Activated T-helper 1 cell treated with Interleukin-2 at 50 U/mL for 16 hours (primary cell): ENCODE data around the gene TLX1.
A peak's percentile ranks its signal among the peaks of the same experiment; 100 is the strongest.

Source experiments
- DNase-seq: peaks from one replicate; pipeline ENCODE4 v3.0.0-alpha.2; 2020; ENCODE audit warnings: low read depth

TLX1 gene

GRCh38 chr10:101134299-101135127 lies 3.4 kb downstream of the TLX1 start:
- no peak for DNase-seq

- no peak for DNase-seq
These were observed 4.3 kb downstream of the TLX1 start for GRCh38 chr10:101135141-101136006.

GRCh38 chr10:101136007-101136707 lies 5.1 kb downstream of the TLX1 start:
- no peak for DNase-seq

GRCh38 chr10:101136708-101137121 lies 5.6 kb downstream of the TLX1 start:
- DNase-seq, result no peak

- no peak for DNase-seq
These were observed 6.2 kb downstream of the TLX1 start for GRCh38 chr10:101137271-101137670.

- DNase-seq, result no peak
These were observed 7.8 kb downstream of the TLX1 start for GRCh38 chr10:101138788-101139420.

- DNase-seq, result no peak
These were observed 8.4 kb downstream of the TLX1 start for GRCh38 chr10:101139421-101139911.

GRCh38 chr10:101140084-101140949 lies 9.2 kb downstream of the TLX1 start:
- DNase-seq, result no peak

- no peak for DNase-seq
These were observed 10.0 kb downstream of the TLX1 start for GRCh38 chr10:101140950-101141615.

- DNase-seq, result peak; percentile 61
These were observed 10.8 kb downstream of the TLX1 start for GRCh38 chr10:101141616-101142532.

- DNase-seq, result no peak
These were observed 11.6 kb downstream of the TLX1 start for GRCh38 chr10:101142533-101143344.

GRCh38 chr10:101143345-101143630 lies 12.2 kb downstream of the TLX1 start:
- no peak for DNase-seq

- DNase-seq, result no peak
These were observed 13.0 kb downstream of the TLX1 start for GRCh38 chr10:101144053-101144452.

- DNase-seq, result no peak
These were observed 14.0 kb downstream of the TLX1 start for GRCh38 chr10:101145145-101145544.

- DNase-seq, result no peak
These were observed 14.8 kb downstream of the TLX1 start for GRCh38 chr10:101145750-101146391.

GRCh38 chr10:101146392-101147251 lies 15.5 kb downstream of the TLX1 start:
- no peak for DNase-seq

- no peak for DNase-seq
These were observed 20.3 kb downstream of the TLX1 start for GRCh38 chr10:101151395-101151794.
